HG03439 (cell line): ENCODE results near the gene SLU7.

ENCODE experiments used
- ATAC-seq: cut with Tn5 transposase; IDR thresholded peaks from one replicate; pipeline ENCODE4 v1.9.1; 2021; ENCODE audit warnings: mild to moderate bottlenecking, moderate library complexity; ENCODE audit not compliant: unreplicated experiment

The SLU7 gene

GRCh38 chr5:160367885-160368284 is 51.0 kb downstream of the SLU7 start:
- ATAC-seq, result no peak

- no peak for ATAC-seq
Measured at GRCh38 chr5:160367261-160367660, 51.6 kb downstream of the SLU7 start.

- no peak for ATAC-seq
Measured at GRCh38 chr5:160366230-160366629, 52.7 kb downstream of the SLU7 start.

- ATAC-seq, result no peak
Measured at GRCh38 chr5:160363660-160364395, 55.1 kb downstream of the SLU7 start.

GRCh38 chr5:160363211-160363610 is 55.7 kb downstream of the SLU7 start:
- no peak for ATAC-seq

- ATAC-seq, result no peak
Measured at GRCh38 chr5:160361624-160362228, 57.2 kb downstream of the SLU7 start.

GRCh38 chr5:160360310-160360709 is 58.6 kb downstream of the SLU7 start:
- ATAC-seq, result no peak

DNA sequence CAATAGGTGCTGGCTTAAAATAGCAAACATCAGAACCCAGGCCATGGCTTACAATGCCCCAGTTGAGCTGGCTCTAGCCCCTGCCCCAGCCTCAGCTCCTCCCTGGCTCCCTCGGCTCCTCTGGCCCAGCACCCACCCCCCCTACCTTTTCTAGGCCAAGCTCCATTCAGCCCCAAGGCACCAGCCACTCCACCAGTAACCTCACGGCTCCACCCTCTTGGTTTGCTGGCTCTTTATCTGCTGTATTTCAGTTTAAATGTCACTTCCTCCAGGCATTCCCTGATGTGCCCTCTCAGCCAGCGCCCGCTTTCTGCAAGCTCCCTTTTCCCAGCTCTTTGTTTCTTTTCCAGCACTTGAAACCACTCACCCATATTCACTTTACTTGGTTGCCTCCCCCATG is 59.1 kb downstream of the SLU7 start:
- no peak for ATAC-seq

- no peak for ATAC-seq
Measured at GRCh38 chr5:160359242-160359641, 59.6 kb downstream of the SLU7 start.

DNA sequence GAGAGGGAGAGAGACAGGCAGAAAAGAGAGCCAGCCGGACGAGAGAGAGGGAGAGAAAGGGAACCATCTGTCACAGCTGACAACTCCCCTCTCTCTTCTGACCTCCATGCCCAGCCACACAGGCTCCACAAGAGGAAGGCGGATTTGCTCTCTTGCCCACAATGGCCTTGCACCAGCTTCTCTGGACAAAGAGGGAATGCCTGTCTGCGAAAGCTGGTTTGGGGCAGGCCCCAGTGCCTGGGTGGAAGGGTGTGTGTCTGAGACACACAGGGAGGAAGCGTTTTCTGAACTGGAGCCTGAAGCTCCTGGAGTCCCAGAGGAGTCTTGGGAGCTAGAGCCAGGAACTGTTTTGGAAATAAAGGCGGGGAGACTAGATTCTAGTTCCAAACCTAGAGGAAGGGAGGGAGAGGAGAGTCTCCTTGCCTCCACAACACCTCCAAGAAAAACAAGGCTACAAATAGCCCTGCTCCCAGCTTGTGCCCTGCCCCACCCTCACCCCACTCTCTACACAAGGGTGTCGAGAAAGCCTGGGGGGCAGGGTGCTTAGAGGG is 60.9 kb downstream of the SLU7 start:
- no peak for ATAC-seq

GRCh38 chr5:160357394-160357793 is 61.5 kb downstream of the SLU7 start:
- no peak for ATAC-seq

GRCh38 chr5:160356550-160357347 is 62.1 kb downstream of the SLU7 start:
- no peak for ATAC-seq

DNA sequence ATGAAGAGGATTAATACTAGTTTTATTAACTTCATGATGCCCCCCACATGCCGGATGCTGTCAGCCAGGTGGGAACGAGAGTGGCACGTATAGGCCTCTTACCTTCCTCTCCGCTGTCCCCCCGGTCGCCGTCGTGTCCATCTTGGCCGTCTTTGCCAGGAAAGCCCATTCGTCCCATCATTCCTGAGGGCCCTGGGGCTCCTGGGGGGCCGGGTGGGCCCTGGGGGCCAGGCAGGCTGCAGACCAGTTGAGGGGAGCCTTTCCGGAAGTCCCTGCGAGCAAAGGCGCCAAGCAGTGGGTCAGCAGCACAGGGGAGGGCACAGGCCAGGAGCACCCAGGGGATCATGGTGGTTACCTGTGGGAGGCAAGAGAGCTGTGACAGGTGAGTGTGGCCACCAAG is 64.2 kb downstream of the SLU7 start:
- no peak for ATAC-seq

DNA sequence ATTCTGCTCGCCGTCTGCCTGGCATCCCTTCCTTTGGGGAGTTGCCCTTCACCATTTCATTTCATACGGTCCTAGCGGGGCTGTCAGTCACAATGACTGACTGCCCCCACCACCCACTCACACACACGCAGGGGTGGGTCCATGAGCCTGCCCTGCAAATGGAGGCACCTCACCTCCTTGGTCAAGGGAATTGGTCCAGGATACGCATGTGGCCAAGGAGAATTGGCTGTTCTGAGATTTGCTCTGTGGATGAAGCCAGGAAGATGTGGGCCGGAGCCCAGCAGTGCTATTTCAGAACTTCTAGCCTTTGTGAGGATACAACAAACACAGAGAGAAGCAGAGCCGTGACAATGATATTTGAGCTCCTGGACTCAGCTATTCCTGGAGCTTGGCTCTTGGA is 65.5 kb downstream of the SLU7 start:
- no peak for ATAC-seq

GRCh38 chr5:160352308-160352707 is 66.6 kb downstream of the SLU7 start:
- ATAC-seq, result no peak
